ENCODE data around the gene PRDM5. TPM values are rescaled to one million over a fixed set of nuclear protein-coding genes. Genes with fewer than 3 reads are reported as not detected.
A peak's percentile ranks its signal among the peaks of the same experiment; 100 is the strongest.

PRDM5 gene
- total RNA-seq, result 5.2 and 7.3 TPM in 2 replicates

- no peak for DNase-seq (ENCODE audit: low read depth)
- peak within 1 kb of the TSS; percentile 76 for H3K4me3 ChIP-seq (ENCODE audit: low read depth, low read length)
- peak; percentile 26 for TF ChIP-seq CTCF (conservative IDR thresholded peaks at IDR 0.05; ENCODE audit: low read depth, low read length)
These were observed at the start of gene PRDM5 for GRCh38 chr4:120922381-120923206. Gene PRDM5 (minus strand): TSS chr4:120922726. CDS start chr4:120922608, 118 bp downstream.

- no peak for TF ChIP-seq CTCF (conservative IDR thresholded peaks at IDR 0.05; ENCODE audit: low read depth, low read length)
- H3K4me3 ChIP-seq (ENCODE audit: low read depth, low read length), result no peak overlapping the region
- DNase-seq (ENCODE audit: low read depth), result no peak
These were observed 49.4 kb upstream of the PRDM5 start for GRCh38 chr4:120971884-120972283.

GRCh38 chr4:120965938-120966337 is 43.4 kb upstream of the PRDM5 start:
- DNase-seq (ENCODE audit: low read depth), result no peak

GRCh38 chr4:120964596-120964995 is 42.1 kb upstream of the PRDM5 start:
- H3K4me3 ChIP-seq (ENCODE audit: low read depth, low read length), result no peak overlapping the region
- TF ChIP-seq CTCF (conservative IDR thresholded peaks at IDR 0.05; ENCODE audit: low read depth, low read length), result no peak
- DNase-seq (ENCODE audit: low read depth), result no peak

More at GRCh38 chr4:120965938-120966337, 43.4 kb upstream of the PRDM5 start:
- H3K4me3 ChIP-seq (ENCODE audit: low read depth, low read length), result no peak overlapping the region
- no peak for TF ChIP-seq CTCF (conservative IDR thresholded peaks at IDR 0.05; ENCODE audit: low read depth, low read length)

GRCh38 chr4:120963449-120963848 is 40.9 kb upstream of the PRDM5 start:
- no peak overlapping the region for H3K4me3 ChIP-seq (ENCODE audit: low read depth, low read length)
- TF ChIP-seq CTCF (conservative IDR thresholded peaks at IDR 0.05; ENCODE audit: low read depth, low read length), result no peak
- DNase-seq (ENCODE audit: low read depth), result no peak

- TF ChIP-seq CTCF (conservative IDR thresholded peaks at IDR 0.05; ENCODE audit: low read depth, low read length), result no peak
- no peak overlapping the region for H3K4me3 ChIP-seq (ENCODE audit: low read depth, low read length)
- no peak for DNase-seq (ENCODE audit: low read depth)
These were observed 38.2 kb upstream of the PRDM5 start for GRCh38 chr4:120960656-120961267.
